ENCODE results near the gene FBXO8.

DNA sequence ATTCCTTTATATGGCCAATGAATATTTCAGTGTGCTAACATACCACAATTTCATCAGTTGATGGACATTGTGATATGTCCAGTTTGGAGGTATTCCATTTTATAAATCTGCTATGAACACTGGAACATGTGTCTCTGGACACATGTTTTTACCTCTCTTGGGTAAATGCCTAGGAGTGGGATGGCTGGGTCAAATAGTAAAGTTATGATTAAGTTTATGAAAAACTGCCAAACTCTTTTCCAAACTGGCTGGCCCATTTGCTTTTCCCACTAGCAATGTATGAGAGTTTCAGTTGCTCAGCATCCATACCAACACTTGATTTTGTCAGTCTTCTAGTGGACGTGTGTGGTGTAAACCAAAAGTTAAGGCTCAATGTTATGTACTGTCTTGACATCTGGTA, 40.8 kb upstream of the FBXO8 start:
- TF ChIP-seq, protein P1, sequence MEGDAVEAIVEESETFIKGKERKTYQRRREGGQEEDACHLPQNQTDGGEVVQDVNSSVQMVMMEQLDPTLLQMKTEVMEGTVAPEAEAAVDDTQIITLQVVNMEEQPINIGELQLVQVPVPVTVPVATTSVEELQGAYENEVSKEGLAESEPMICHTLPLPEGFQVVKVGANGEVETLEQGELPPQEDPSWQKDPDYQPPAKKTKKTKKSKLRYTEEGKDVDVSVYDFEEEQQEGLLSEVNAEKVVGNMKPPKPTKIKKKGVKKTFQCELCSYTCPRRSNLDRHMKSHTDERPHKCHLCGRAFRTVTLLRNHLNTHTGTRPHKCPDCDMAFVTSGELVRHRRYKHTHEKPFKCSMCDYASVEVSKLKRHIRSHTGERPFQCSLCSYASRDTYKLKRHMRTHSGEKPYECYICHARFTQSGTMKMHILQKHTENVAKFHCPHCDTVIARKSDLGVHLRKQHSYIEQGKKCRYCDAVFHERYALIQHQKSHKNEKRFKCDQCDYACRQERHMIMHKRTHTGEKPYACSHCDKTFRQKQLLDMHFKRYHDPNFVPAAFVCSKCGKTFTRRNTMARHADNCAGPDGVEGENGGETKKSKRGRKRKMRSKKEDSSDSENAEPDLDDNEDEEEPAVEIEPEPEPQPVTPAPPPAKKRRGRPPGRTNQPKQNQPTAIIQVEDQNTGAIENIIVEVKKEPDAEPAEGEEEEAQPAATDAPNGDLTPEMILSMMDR (tag by site-specific recombination; IDR thresholded peaks at IDR 0.05), result no peak
- TF ChIP-seq ZNF398 (tag by site-specific recombination; IDR thresholded peaks at IDR 0.05) (no peak), OVOL3 (tag by site-specific recombination; IDR thresholded peaks at IDR 0.05) (no peak), ZNF274 (IDR thresholded peaks at IDR 0.05; ENCODE audit: low read length) (no peak), ZNF274 (tag by site-specific recombination; IDR thresholded peaks at IDR 0.05; ENCODE audit: borderline replicate concordance) (no peak), ZNF132 (tag by site-specific recombination; IDR thresholded peaks at IDR 0.05; ENCODE audit: borderline replicate concordance) (no peak), ZFP37 (tag by site-specific recombination; IDR thresholded peaks at IDR 0.05) (no peak), ZNF350 (tag by site-specific recombination; IDR thresholded peaks at IDR 0.05) (no peak), ZNF777 (tag by site-specific recombination; IDR thresholded peaks at IDR 0.05; ENCODE audit: borderline replicate concordance) (no peak), ZNF302 (tag by site-specific recombination; IDR thresholded peaks at IDR 0.05; ENCODE audit: low read depth) (no peak), KLF16 (tag by site-specific recombination; IDR thresholded peaks at IDR 0.05) (no peak)
- TF ChIP-seq, protein P2, sequence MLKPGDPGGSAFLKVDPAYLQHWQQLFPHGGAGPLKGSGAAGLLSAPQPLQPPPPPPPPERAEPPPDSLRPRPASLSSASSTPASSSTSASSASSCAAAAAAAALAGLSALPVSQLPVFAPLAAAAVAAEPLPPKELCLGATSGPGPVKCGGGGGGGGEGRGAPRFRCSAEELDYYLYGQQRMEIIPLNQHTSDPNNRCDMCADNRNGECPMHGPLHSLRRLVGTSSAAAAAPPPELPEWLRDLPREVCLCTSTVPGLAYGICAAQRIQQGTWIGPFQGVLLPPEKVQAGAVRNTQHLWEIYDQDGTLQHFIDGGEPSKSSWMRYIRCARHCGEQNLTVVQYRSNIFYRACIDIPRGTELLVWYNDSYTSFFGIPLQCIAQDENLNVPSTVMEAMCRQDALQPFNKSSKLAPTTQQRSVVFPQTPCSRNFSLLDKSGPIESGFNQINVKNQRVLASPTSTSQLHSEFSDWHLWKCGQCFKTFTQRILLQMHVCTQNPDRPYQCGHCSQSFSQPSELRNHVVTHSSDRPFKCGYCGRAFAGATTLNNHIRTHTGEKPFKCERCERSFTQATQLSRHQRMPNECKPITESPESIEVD (tag by site-specific recombination; IDR thresholded peaks at IDR 0.05), result no peak

All from HEK293 (cell line).